Measurements from ENCODE around the gene CNDP2. TPM values are rescaled to one million over a fixed set of nuclear protein-coding genes. Genes with fewer than 3 reads are reported as not detected.

Gene CNDP2
- total RNA-seq, 1 experiment from 2014 or later = 161 TPM

GRCh38 chr18:74515620-74516231 lies 19.6 kb downstream of the CNDP2 start:
- Histone ChIP-seq H3K4me3 (no peak overlapping the region), H3K9me3 (ENCODE audit: insufficient read depth, low read depth) (no peaks in the 10 kb centered on the region), H3K27ac (no peak overlapping the region), H4K20me1 (ENCODE audit: insufficient read depth) (no peaks in the 10 kb centered on the region; the same call in 1 of the 2 replicates), H3F3A (ENCODE audit: insufficient read depth, low read depth) (no peaks in the 10 kb centered on the region), H3K27me3 (ENCODE audit: insufficient read depth, low read depth) (no peaks in the 10 kb centered on the region), H3K4me2 (no peak overlapping the region), H3K9me2 (ENCODE audit: insufficient read depth) (no peaks in the 10 kb centered on the region), H3K36me3 (ENCODE audit: low read depth) (0 out of 2 replicates have a peak, but pooled peaks cover 8% of the 10 kb centered on the region), H3K79me2 (ENCODE audit: low read depth) (no peaks in the 10 kb centered on the region), H3K4me1 (replicated peaks; ENCODE audit: insufficient read depth) (no peaks in the 10 kb centered on the region), H2AFZ (no peak overlapping the region)
- ChIA-PET POLR2A (ENCODE audit: unreplicated experiment) (no interaction called here), CTCF (no interaction called here)
- intact Hi-C loops (cut with micrococcal nuclease; ENCODE audit: unreplicated experiment) = no loop called here
- TF ChIP-seq EZH2 (IDR thresholded peaks at IDR 0.05; ENCODE audit: low read depth) (no peak), CTCF (conservative IDR thresholded peaks at IDR 0.05) (no peak)
- no peak for DNase-seq
- no TSS peak for BruUV-seq (replicated peaks)

- Histone ChIP-seq H3K9me3 (ENCODE audit: insufficient read depth, low read depth) (no peaks in the 10 kb centered on the region), H3K4me3 (no peak overlapping the region), H3K4me2 (no peak overlapping the region), H3K79me2 (ENCODE audit: low read depth) (no peaks in the 10 kb centered on the region), H3K9me2 (ENCODE audit: insufficient read depth) (no peaks in the 10 kb centered on the region), H2AFZ (no peak overlapping the region), H3K27ac (no peak overlapping the region), H3K4me1 (replicated peaks; ENCODE audit: insufficient read depth) (no peaks in the 10 kb centered on the region), H3K27me3 (ENCODE audit: insufficient read depth, low read depth) (no peaks in the 10 kb centered on the region), H3K36me3 (ENCODE audit: low read depth) (0 out of 2 replicates have a peak, but pooled peaks cover 8% of the 10 kb centered on the region), H3F3A (ENCODE audit: insufficient read depth, low read depth) (no peaks in the 10 kb centered on the region), H4K20me1 (ENCODE audit: insufficient read depth) (no peaks in the 10 kb centered on the region; the same call in 1 of the 2 replicates)
- ChIA-PET CTCF (no interaction called here), POLR2A (ENCODE audit: unreplicated experiment) (no interaction called here)
- TF ChIP-seq EZH2 (IDR thresholded peaks at IDR 0.05; ENCODE audit: low read depth) (no peak), CTCF (conservative IDR thresholded peaks at IDR 0.05) (no peak)
- BruUV-seq (replicated peaks) = no TSS peak
- no peak for DNase-seq
- intact Hi-C loops (cut with micrococcal nuclease; ENCODE audit: unreplicated experiment) = no loop called here
Observed at GRCh38 chr18:74516271-74517235, 20.4 kb downstream of the CNDP2 start.

GRCh38 chr18:74517236-74517630 lies 21.1 kb downstream of the CNDP2 start:
- H3K4me2 ChIP-seq = no peak overlapping the region
- H3K27ac ChIP-seq = no peak overlapping the region
- H3K79me2 ChIP-seq (ENCODE audit: low read depth) = no peaks in the 10 kb centered on the region
- TF ChIP-seq CTCF (conservative IDR thresholded peaks at IDR 0.05) = no peak
- TF ChIP-seq EZH2 (IDR thresholded peaks at IDR 0.05; ENCODE audit: low read depth) = no peak
- no peak for DNase-seq
- no peaks in the 10 kb centered on the region for H3K9me3 ChIP-seq (ENCODE audit: insufficient read depth, low read depth)
- no peaks in the 10 kb centered on the region for H3K4me1 ChIP-seq (replicated peaks; ENCODE audit: insufficient read depth)
- no peaks in the 10 kb centered on the region for H3K27me3 ChIP-seq (ENCODE audit: insufficient read depth, low read depth)
- no peaks in the 10 kb centered on the region for H3F3A ChIP-seq (ENCODE audit: insufficient read depth, low read depth)
- H2AFZ ChIP-seq = no peak overlapping the region
- no peak overlapping the region for H3K4me3 ChIP-seq
- intact Hi-C loops (cut with micrococcal nuclease; ENCODE audit: unreplicated experiment) = no loop called here
- ChIA-PET POLR2A (ENCODE audit: unreplicated experiment) (no interaction called here), CTCF (no interaction called here)
- BruUV-seq (replicated peaks) = no TSS peak
- H3K9me2 ChIP-seq (ENCODE audit: insufficient read depth) = no peaks in the 10 kb centered on the region
- 0 out of 2 replicates have a peak, but pooled peaks cover 4% of the 10 kb centered on the region for H3K36me3 ChIP-seq (ENCODE audit: low read depth)
- H4K20me1 ChIP-seq (ENCODE audit: insufficient read depth) = no peaks in the 10 kb centered on the region; the same call in 1 of the 2 replicates
